ENCODE results near the gene CKAP5.
"Not testable (repeated sequence)": the region's sequence is repeated elsewhere in the genome, so short reads cannot be mapped to it uniquely, and the experiment has no call there.

CKAP5 gene

DNA sequence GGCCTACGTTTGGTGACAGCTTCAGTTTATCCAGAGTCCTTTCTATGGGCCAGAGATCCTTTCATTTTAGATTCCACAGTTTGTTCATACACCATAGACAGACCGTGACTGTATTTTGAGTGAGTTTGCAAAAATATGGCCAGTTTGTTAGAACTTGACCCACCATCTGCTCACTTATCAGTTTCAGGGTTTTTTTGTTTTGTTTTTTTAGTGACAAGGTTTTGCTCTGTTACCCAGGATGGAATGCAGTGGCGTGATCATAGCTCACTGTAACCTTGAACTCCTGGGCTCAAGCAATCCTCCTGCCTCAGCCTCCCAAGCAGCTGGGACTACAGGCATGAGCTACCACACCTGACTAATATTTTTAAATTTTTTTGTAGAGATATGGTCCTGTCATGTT lies 9.1 kb upstream of the CKAP5 start:
- no peak for DNase-seq (ENCODE audit: low read depth in 2 of 2)

DNA sequence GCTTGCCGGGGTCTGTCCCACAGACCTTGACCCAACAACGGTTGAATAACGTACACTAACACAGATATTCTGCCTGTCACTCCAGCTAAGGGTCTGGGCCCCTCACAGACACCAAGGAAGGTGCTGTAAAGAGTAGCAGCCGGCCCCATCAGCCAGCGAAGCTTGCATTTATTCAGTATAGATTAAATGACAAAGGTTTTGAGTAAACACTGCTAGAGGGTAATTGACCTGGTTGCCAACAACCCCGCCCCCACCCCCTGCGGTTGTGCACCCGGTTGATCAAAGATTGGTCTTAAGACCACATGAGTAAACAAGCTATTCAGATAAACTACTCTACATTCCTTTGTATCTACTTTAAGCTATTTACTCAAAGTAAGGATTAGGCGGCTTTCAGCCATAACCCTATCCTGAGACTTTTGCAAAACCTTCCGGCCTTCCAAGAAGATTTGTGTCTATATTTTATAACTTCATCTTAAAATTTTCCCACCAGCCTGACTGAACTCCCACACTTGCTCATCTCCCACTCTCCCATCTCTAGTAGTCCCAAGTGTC lies 4.8 kb upstream of the CKAP5 start:
- no peak for DNase-seq (ENCODE audit: low read depth in 2 of 2)

DNA sequence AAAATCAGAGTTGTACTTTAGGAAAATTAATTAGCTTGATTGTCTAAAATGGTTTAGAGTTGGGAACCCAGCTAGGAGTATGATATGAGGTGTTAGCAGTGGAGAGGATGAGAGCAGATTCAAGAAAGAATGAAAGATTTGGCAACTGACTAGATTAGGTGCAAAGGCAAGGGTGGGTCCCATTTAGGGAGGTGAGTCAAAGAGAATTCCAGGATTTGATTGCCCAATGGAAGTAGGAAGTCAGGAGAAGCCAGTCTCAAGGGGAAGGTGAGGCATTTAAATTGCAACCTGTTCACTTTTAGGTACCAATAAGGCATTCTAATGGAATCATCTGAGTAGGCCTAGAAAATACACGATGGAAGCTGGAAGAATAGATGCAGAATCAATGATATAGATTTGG lies 3.6 kb upstream of the CKAP5 start:
- DNase-seq (ENCODE audit: low read depth in 2 of 2) = no peak

- DNase-seq (ENCODE audit: low read depth in 2 of 2) = no peak
Observed at GRCh38 chr11:46846510-46846830, 390 bp upstream of the CKAP5 start.

GRCh38 chr11:46845440-46845739 lies 690 bp downstream of the CKAP5 start:
- DNase-seq (ENCODE audit: low read depth in 2 of 2) = no peak

- DNase-seq (ENCODE audit: low read depth in 2 of 2) = no peak
Observed at GRCh38 chr11:46840116-46840515, 6.0 kb downstream of the CKAP5 start.

GRCh38 chr11:46838501-46838900 lies 7.6 kb downstream of the CKAP5 start:
- no peak for DNase-seq (ENCODE audit: low read depth in 2 of 2)

DNA sequence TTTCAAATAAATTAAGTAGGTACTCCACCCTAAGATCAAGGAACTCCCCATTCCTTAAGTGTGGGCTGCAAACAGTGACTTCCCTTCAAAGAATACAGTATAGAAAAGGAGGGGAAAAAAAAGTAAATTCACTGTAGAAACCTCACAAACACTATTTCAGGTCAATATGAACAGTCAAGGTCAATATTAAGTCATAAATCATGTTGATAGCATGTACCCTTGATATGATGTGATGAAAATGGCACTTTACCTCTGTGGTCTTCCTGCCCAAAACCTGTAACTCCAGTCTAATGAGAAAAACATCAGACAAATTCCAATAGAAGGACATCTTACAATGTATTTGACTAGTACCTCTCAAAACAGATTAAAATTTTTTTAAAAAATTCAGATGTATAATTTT lies 8.2 kb downstream of the CKAP5 start:
- DNase-seq (ENCODE audit: low read depth in 2 of 2) = no peak

DNA sequence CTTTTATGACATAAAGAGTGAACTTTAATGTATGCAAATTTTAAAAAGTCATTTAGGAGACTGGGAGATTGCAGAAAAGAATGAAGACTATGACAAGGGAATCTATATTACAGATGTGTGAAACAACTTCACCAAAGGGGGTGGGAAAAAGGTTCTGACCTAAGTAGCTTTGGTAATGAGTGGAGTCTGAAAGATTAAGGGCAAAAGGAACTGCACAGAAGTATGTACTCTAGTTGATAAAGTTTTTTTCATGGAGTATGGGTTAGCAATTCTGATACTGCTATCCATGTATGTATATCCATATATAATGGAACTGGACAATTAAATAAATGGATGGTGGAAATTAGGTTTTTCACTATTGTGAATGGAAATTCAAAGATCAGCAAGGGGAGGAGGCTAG lies 9.2 kb downstream of the CKAP5 start:
- no peak for DNase-seq (ENCODE audit: low read depth in 2 of 2)

- DNase-seq (ENCODE audit: low read depth in 2 of 2) = no peak
Observed at GRCh38 chr11:46836431-46836830, 9.6 kb downstream of the CKAP5 start.

DNA sequence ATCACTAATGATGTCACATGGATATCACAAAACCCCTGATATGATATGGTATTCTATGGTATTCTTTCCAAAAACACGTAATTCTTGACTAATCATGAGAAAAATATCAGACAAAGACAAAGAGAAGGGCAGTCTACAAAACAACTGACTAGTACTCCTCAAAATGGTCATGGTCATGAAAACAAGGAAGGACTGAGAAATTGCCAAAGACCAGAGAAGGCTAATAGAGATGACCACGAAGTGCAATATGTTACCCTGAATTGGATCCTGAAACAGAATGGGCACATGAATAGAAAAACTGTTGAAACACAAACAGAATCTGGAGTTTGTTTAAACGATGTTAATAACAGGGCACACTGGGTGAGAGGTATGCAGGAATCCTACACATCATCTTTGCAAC lies 10.2 kb downstream of the CKAP5 start:
- no peak for DNase-seq (ENCODE audit: low read depth in 2 of 2)

GRCh38 chr11:46834821-46835220 lies 11.3 kb downstream of the CKAP5 start:
- no peak for DNase-seq (ENCODE audit: low read depth in 2 of 2)

- DNase-seq (ENCODE audit: low read depth in 2 of 2) = no peak
Observed at GRCh38 chr11:46832511-46833214, 13.4 kb downstream of the CKAP5 start.

DNA sequence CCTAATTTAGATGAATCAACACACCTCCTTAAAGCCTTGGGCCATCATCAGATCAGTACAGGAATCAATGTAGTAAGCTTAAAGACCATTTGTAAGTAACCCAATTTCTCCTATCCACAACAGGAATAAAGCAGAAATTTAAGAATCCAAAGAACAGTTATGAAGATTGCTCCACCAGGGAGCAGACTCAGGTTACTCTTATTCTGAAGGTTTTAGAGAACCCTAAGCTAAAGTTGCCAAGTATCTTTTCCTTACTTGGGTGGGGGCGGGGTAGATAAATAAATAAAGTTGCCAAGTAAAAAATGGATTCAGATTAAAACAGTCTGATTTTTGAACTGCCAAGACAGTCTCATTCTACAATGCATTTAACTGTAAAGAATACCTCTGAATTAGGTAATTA lies 18.1 kb downstream of the CKAP5 start:
- DNase-seq (ENCODE audit: low read depth in 2 of 2) = no peak

DNA sequence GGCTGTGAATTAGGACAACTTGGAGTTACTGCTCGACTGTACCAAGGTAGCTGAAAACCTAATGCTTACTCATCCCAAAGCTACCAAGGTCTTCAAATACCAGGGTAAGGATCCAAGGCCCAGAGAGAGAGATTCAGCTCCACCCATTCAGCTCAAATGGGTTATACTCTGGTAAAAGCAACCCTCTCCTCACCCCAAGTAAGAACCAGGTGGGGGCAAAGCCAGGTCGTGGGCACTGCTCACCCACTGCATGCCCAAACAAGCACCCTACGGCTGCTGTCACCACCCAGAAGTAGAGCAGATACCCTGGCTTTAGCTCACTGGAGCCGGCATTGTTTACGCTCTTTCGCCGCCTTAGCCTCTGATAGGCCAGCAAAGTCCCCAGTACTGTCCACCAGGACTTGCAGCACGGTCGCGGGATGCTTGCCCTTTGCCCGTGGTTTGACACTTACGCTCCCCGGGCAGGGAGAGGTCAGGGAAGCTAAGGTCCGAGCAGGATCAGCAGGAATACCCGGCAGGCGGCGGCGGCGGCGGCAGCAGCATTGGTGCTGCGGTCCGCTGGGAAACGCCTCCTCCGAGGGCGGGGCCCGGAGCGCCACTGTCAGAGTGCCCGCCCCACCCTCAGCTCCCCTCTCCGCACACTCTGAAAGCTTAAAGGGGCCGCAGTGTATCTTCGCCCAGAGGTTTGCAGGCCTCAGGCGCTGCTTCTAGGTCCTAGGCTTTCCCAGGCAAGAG lies 19.6 kb downstream of the CKAP5 start:
- peak; percentile 49 to 65 for DNase-seq (ENCODE audit: low read depth in 2 of 2)

- DNase-seq (ENCODE audit: low read depth in 2 of 2) = no peak
Observed at GRCh38 chr11:46808799-46809431, 37.2 kb downstream of the CKAP5 start.

GRCh38 chr11:46801694-46802470 lies 44.2 kb downstream of the CKAP5 start:
- DNase-seq (ENCODE audit: low read depth in 2 of 2) = no peak

- DNase-seq (ENCODE audit: low read depth in 2 of 2) = no peak
Observed at GRCh38 chr11:46800177-46800576, 45.9 kb downstream of the CKAP5 start.

DNA sequence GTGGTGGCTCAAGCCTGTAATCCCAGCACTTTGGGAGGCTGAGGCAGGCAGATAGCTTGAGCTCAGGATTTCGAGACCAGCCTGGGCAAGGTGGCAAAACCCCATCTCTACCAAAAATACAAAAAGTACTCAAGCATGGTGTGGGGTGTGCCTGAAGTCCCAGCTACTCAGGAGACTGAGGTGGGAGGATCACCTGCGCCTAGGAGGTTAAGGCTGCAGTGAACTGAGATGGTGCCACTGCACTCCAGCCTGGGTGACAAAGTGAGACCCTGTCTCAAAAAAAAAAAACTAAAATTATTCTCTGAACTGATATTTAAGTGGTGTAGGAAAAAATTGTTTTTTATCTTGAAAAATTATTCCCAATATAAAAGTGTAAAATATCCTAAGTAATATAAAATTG lies 46.4 kb downstream of the CKAP5 start:
- not testable (repeated sequence) for DNase-seq (ENCODE audit: low read depth in 2 of 2)

DNA sequence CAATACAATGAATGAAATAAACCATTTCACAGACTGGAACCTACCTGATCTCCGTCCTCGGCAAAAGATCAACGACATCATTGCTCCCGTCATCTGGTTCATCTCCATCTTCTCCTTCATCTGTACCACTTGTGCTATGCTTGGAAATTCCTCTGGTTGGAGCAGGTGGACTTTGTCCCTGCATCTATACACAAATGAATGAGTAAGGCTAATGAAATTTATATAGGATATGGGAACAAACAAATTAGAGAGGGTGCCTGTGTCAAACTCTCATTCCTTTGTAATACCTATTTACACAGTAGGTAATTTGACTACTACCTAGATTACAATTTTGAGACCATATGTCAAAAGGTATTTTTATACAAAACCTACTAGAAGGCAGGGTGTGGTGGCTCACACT lies 67.7 kb downstream of the CKAP5 start:
- no peak for DNase-seq (ENCODE audit: low read depth in 2 of 2)

GRCh38 chr11:46776878-46777277 lies 69.2 kb downstream of the CKAP5 start:
- no peak for DNase-seq (ENCODE audit: low read depth in 2 of 2)

GRCh38 chr11:46769636-46770221 lies 76.4 kb downstream of the CKAP5 start:
- no peak for DNase-seq (ENCODE audit: low read depth in 2 of 2)
